ENCODE measurements around the gene MYH15.

- TF ChIP-seq CTCF (IDR thresholded peaks at IDR 0.05) (no peak), POLR2A (IDR thresholded peaks at IDR 0.05) (no peak)
Measured at GRCh38 chr3:108381529-108382140, 128.8 kb downstream of the MYH15 start.

Data from Peyer's patch (tissue), 4 donors.